Muscle of leg (tissue), 11 donors: ENCODE data around the gene LRCH1. TPM values are rescaled to one million over a fixed set of nuclear protein-coding genes. Genes with fewer than 3 reads are reported as not detected.

ENCODE experiments used
- DNase-seq: peaks from one replicate; pipeline ENCODE4 v3.0.0; 2013
- H3K27ac ChIP-seq: one replicate; pipeline ENCODE4 v1.5.1; 2013; ENCODE audit warnings: mild to moderate bottlenecking, low read length, control low read depth
- H3K27me3 ChIP-seq: one replicate; pipeline ENCODE4 v1.6.1; 2013; ENCODE audit warnings: low read length; ENCODE audit not compliant: control insufficient read depth, insufficient read depth
- H3K36me3 ChIP-seq: one replicate; pipeline ENCODE4 v1.6.1; 2013; ENCODE audit warnings: low read length; ENCODE audit not compliant: control insufficient read depth, insufficient read depth
- H3K4me1 ChIP-seq: one replicate; pipeline ENCODE4 v1.6.1; 2013; ENCODE audit warnings: low read length; ENCODE audit not compliant: control insufficient read depth, insufficient read depth
- H3K4me3 ChIP-seq: one replicate; pipeline ENCODE4 v1.5.1; 2013; ENCODE audit warnings: low read length, control low read depth
- H3K9me3 ChIP-seq: replicated peaks from 2 replicates; pipeline ENCODE4 v1.6.1; 2013; ENCODE audit warnings: low read depth, low read length; ENCODE audit not compliant: control insufficient read depth
- WGBS: methylation state at CpG from one replicate; pipeline ENCODE4 v1.1.5; 2013; ENCODE audit warnings: missing lambda C conversion rate; ENCODE audit not compliant: insufficient coverage; 5-methylcytosine and 5-hydroxymethylcytosine counted together
- polyA plus RNA-seq, 8 donors: library from polyadenylated mRNA; unstranded; fragments of 120-200 nt; gene quantifications; one replicate each; pipeline versions ENCODE4 v1.2.1 to v1.2.3, GENCODE V29; 2013; ENCODE audit warnings: inconsistent platforms in 1 of 8, low replicate concordance in 1 of 8; ENCODE audit not compliant: insufficient read length in 8 of 8, insufficient read depth in 1 of 8
- total RNA-seq: library from RNA; stranded (reverse); fragments of 120-200 nt; gene quantifications from one replicate; pipeline ENCODE4 v1.2.4, GENCODE V29; 2013

The LRCH1 gene
- total and polyA plus RNA-seq, 9 donors = 13.6 to 22.9 (median 19.8) TPM

GRCh38 chr13:46739447-46740098, 186.6 kb downstream of the LRCH1 start:
- H3K4me3 ChIP-seq = no peak overlapping the region
- no peaks in the 10 kb centered on the region for H3K4me1 ChIP-seq
- H3K36me3 ChIP-seq = peaks cover 38% of the 10 kb centered on the region
- peak; percentile 25 for DNase-seq
- no peaks in the 10 kb centered on the region for H3K9me3 ChIP-seq
- no peak overlapping the region for H3K27ac ChIP-seq
- H3K27me3 ChIP-seq = no peaks in the 10 kb centered on the region
- WGBS = no CpG with 5 or more reads among the region's 4 CpGs

DNA sequence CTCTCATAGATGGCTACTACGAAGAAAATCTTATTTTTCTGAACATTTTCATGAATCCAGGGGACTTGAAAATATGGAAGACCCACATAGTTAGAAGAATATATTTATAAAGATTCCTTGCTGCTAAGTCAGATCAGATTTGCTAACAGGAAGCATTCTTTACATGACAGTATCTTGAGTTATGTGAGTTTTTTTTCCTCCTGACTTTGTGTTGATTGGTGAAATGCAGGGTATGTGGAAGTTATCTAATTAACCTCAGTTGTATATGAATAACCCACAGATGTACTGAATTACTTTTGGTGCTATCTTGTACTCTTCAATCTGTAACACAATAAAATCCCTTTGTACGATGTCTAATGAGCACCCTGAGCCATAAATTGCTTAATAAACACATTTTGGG, 190.2 kb downstream of the LRCH1 start:
- DNase-seq = no peak

GRCh38 chr13:46745062-46745461, 192.1 kb downstream of the LRCH1 start:
- Histone ChIP-seq H3K27me3 (no peaks in the 10 kb centered on the region), H3K4me3 (no peak overlapping the region), H3K36me3 (peaks cover 60% of the 10 kb centered on the region), H3K9me3 (no peaks in the 10 kb centered on the region), H3K4me1 (no peaks in the 10 kb centered on the region), H3K27ac (no peak overlapping the region)
- 88% methylated on average over 3 of the region's 4 CpGs for WGBS
- no peak for DNase-seq

More for the DNA sequence above, 190.2 kb downstream of the LRCH1 start:
- Histone ChIP-seq H3K4me3 (no peak overlapping the region), H3K4me1 (no peaks in the 10 kb centered on the region), H3K27ac (no peak overlapping the region), H3K27me3 (no peaks in the 10 kb centered on the region), H3K9me3 (no peaks in the 10 kb centered on the region), H3K36me3 (peaks cover 59% of the 10 kb centered on the region)
- WGBS = no CpG with 5 or more reads among the region's 2 CpGs

GRCh38 chr13:46745706-46746105, 192.7 kb downstream of the LRCH1 start:
- no peaks in the 10 kb centered on the region for H3K9me3 ChIP-seq
- H3K4me1 ChIP-seq = no peaks in the 10 kb centered on the region
- H3K36me3 ChIP-seq = peaks cover 61% of the 10 kb centered on the region
- DNase-seq = no peak
- H3K27me3 ChIP-seq = no peaks in the 10 kb centered on the region
- H3K4me3 ChIP-seq = no peak overlapping the region
- WGBS = 43% methylated on average over 1 of the region's 4 CpGs
- no peak overlapping the region for H3K27ac ChIP-seq

- Histone ChIP-seq H3K36me3 (peaks cover 55% of the 10 kb centered on the region), H3K4me3 (no peak overlapping the region), H3K9me3 (no peaks in the 10 kb centered on the region), H3K27me3 (no peaks in the 10 kb centered on the region), H3K27ac (no peak overlapping the region), H3K4me1 (no peaks in the 10 kb centered on the region)
- no peak for DNase-seq
- 100% methylated on average over 3 of the region's 8 CpGs for WGBS
Measured at GRCh38 chr13:46747031-46747820, 194.3 kb downstream of the LRCH1 start.

DNA sequence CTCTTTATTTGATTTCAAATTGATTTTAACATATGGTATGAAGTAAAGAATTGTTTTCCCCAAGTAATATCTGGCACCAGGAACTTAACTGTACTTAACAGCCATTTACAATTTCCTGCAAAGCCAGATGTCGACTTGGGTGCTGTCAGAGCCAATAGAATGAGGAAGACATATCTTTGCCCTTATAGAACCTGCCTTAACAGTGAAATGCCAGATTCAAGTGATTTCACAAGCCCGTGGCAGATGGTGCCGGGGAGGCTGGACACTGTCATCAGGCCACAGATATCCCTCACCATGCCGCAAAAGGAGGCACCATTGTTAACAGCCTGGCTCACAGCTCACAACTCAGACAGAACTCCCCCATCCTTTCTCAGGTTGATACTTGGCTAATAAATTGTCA, 195.3 kb downstream of the LRCH1 start:
- H3K27me3 ChIP-seq = no peaks in the 10 kb centered on the region
- no peaks in the 10 kb centered on the region for H3K4me1 ChIP-seq
- peaks cover 51% of the 10 kb centered on the region for H3K36me3 ChIP-seq
- no peak for DNase-seq
- no peaks in the 10 kb centered on the region for H3K9me3 ChIP-seq
- 61% methylated on average over 4 of the region's 4 CpGs for WGBS
- no peak overlapping the region for H3K4me3 ChIP-seq
- no peak overlapping the region for H3K27ac ChIP-seq

DNA sequence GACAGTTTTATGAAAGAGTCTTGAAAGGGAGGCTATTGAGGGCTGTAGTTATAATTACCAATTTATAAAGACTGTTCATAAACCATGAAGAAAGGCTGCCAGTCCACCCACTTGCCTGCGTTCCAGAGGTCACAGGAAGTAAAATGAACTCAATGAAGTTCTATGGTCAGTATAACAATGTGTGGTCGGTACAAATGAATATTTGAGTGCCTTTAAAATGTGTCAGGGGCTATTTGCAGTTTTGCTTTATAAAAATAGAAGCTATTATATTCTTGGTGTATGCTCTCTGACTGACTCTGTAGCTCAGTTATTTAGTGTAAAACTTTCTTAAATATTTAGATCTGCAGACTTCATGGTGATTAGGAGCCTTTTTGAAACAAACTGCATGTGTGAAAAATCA, 197.0 kb downstream of the LRCH1 start:
- DNase-seq = no peak
- WGBS = no CpG with 5 or more reads among the region's 2 CpGs
- Histone ChIP-seq H3K9me3 (no peaks in the 10 kb centered on the region), H3K27ac (no peak overlapping the region), H3K27me3 (no peaks in the 10 kb centered on the region), H3K36me3 (peaks cover 40% of the 10 kb centered on the region), H3K4me1 (no peaks in the 10 kb centered on the region), H3K4me3 (no peak overlapping the region)

- peak; percentile 44 for DNase-seq
- H3K4me1 ChIP-seq = no peaks in the 10 kb centered on the region
- no peaks in the 10 kb centered on the region for H3K27me3 ChIP-seq
- WGBS = 47% methylated on average over 6 of the region's 7 CpGs
- no peaks in the 10 kb centered on the region for H3K9me3 ChIP-seq
- no peak overlapping the region for H3K4me3 ChIP-seq
- H3K27ac ChIP-seq = no peak overlapping the region
- peaks cover 21% of the 10 kb centered on the region for H3K36me3 ChIP-seq
Measured at GRCh38 chr13:46751811-46752635, 199.1 kb downstream of the LRCH1 start.

- H3K9me3 ChIP-seq = no peaks in the 10 kb centered on the region
- WGBS = no CpG with 5 or more reads among the region's 5 CpGs
- no peak overlapping the region for H3K4me3 ChIP-seq
- peaks cover 16% of the 10 kb centered on the region for H3K36me3 ChIP-seq
- no peak for DNase-seq
- no peaks in the 10 kb centered on the region for H3K4me1 ChIP-seq
- no peaks in the 10 kb centered on the region for H3K27me3 ChIP-seq
- no peak overlapping the region for H3K27ac ChIP-seq
Measured at GRCh38 chr13:46753137-46753536, 200.2 kb downstream of the LRCH1 start.

GRCh38 chr13:46753917-46754316, 200.9 kb downstream of the LRCH1 start:
- Histone ChIP-seq H3K4me3 (no peak overlapping the region), H3K36me3 (peaks cover 11% of the 10 kb centered on the region), H3K27me3 (no peaks in the 10 kb centered on the region), H3K9me3 (no peaks in the 10 kb centered on the region), H3K4me1 (no peaks in the 10 kb centered on the region), H3K27ac (no peak overlapping the region)
- 79% methylated on average over 2 of the region's 6 CpGs for WGBS
- DNase-seq = no peak
